ENCODE results near the gene UCK2.

- TF ChIP-seq CTCF (IDR thresholded peaks at IDR 0.05) (no peak), EZH2 (IDR thresholded peaks at IDR 0.05; ENCODE audit: borderline replicate concordance, insufficient read depth, low read depth, low read length, poor library complexity, severe bottlenecking) (no peak)
Measured at GRCh38 chr1:165937829-165938228, 110.4 kb downstream of the UCK2 start.

Data from B cell (primary cell).